GM21786 (cell line): ENCODE data around the gene RAD51B.

Source experiments
- ATAC-seq: cut with Tn5 transposase; IDR thresholded peaks from one replicate; pipeline ENCODE4 v1.9.1; 2021; ENCODE audit not compliant: unreplicated experiment

Gene RAD51B

GRCh38 chr14:68493152-68493911 lies 673.8 kb downstream of the RAD51B start:
- ATAC-seq, result no peak

- ATAC-seq, result peak; percentile 62
These were observed 675.8 kb downstream of the RAD51B start for GRCh38 chr14:68495101-68496039.

- ATAC-seq, result no peak
These were observed 677.4 kb downstream of the RAD51B start for GRCh38 chr14:68497011-68497410.

DNA sequence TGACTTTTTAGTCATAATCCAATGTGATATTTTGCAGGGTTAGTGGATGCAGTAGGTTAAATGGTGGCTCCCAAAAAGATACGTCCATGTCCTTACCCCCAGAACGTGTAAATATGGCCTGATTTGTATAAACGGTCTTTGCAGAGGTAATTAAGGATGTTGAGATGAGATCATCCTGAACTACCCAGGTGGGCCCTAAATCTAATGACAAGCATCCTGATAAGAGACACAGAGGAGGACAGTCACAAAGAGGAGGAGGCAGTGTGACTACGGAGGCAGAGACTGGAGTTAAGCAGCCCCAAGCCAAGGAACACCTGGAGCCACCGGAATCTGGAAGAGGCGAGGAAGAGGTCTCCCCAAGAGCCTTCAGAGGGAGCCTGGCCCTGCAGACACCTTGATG lies 679.9 kb downstream of the RAD51B start:
- no peak for ATAC-seq

DNA sequence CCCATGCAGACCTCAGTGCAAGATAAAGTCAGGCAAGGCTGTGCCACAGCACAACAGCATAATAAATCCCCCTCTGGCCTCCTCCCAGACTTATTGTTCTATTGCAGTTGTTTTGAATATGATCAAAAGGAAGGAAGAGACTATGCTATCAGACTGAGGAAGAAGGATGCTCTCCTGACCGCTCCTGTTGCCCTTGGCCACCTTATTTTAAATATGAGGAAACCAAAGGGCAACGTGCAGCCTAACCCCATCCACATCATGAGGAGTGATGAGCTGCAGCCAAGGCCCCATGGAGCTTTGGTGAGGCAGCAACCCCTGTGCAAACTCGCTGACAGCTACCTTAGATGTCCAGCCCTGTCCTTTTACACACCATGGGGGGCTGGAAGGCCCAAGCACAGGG lies 681.6 kb downstream of the RAD51B start:
- no peak for ATAC-seq

- ATAC-seq, result no peak
These were observed 682.1 kb downstream of the RAD51B start for GRCh38 chr14:68501614-68502052.

- no peak for ATAC-seq
These were observed 682.7 kb downstream of the RAD51B start for GRCh38 chr14:68502230-68502629.

DNA sequence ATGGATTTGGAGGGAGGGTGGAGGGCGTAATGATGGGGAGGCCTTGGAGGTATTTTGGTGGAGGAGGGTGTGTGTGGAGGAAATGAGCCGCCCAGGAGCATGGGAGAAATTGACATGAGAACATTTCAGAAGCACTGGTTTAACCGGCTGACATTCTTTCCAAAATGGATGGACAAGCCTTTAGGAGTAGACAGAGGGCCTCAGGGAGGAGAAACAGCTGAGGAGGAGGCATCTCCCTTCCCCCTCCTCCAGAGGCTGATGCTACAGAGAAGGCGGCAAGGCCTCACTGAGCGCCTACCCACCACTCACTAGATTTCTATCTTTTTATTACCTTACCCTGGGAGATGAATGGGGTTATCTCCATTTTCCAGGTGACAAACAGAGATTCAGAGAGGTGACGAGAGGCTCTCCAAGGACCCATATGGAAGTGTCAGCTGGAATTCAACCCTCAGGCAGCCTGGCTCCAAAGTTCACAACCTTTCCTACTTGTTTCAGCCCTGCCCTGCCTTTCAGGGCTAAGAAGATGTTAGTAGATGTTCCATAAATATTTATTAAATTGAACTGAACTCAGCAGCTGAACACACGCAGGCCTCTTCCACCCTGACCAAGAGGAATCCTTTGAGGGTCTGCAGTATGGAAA lies 683.7 kb downstream of the RAD51B start:
- no peak for ATAC-seq

GRCh38 chr14:68504861-68505260 lies 685.3 kb downstream of the RAD51B start:
- no peak for ATAC-seq

DNA sequence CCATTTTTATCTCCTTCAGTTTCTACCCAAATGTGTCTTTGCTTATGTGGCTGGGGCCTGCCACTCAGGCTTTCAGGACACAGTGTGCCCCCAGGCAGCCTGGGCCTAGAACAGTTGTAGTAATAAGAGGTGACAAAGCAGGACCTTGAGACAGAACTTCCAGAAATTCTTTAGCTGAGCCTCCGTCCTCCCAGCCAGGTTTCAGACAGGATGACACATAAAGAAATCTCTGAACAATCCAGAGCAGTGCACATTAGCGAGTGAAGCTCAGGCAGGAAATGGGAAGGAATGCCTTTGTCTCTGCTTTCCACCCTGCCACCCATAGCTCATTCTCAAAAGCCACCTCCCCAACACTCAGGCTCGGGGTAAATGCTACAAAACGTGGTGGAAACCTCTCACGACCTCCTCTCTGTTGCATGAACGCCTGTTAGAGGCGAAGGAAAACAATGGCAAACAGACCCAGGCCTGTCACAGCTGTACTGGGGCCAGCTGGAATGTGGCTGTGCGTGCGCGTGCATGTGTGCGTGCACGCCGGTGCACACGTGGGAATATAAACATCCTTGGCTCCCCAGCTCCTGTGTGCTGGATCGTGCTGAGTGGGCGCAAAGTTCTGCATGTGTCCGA lies 686.6 kb downstream of the RAD51B start:
- peak; percentile 2 for ATAC-seq

- peak; percentile 82 for ATAC-seq
These were observed 687.3 kb downstream of the RAD51B start for GRCh38 chr14:68506645-68507419.

DNA sequence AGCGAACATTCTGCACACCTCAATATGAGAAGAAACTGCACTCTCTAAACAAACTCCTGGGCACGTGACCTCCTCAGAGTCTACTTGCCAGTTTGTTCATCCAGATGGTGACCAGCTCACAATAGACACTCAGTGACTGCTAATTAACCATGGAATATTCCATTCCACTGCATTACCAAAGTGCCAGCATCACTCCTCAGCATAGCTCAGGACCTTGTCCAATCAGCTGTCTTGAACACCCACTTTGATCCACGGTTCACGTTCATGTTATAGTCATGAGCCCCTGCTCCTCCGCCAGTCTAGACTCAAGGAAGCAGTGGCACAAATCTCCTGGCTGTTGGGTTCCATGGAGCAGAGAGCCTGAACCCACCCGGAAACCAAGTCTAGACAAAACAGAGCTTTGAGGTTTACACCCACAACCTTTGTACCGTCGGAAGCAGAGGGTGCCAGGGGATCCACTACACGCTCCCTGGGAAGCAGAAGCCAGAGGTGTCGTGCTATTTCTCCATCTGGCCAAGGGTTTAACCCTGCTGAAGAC lies 688.0 kb downstream of the RAD51B start:
- ATAC-seq, result no peak

GRCh38 chr14:68508581-68508980 lies 689.0 kb downstream of the RAD51B start:
- no peak for ATAC-seq

DNA sequence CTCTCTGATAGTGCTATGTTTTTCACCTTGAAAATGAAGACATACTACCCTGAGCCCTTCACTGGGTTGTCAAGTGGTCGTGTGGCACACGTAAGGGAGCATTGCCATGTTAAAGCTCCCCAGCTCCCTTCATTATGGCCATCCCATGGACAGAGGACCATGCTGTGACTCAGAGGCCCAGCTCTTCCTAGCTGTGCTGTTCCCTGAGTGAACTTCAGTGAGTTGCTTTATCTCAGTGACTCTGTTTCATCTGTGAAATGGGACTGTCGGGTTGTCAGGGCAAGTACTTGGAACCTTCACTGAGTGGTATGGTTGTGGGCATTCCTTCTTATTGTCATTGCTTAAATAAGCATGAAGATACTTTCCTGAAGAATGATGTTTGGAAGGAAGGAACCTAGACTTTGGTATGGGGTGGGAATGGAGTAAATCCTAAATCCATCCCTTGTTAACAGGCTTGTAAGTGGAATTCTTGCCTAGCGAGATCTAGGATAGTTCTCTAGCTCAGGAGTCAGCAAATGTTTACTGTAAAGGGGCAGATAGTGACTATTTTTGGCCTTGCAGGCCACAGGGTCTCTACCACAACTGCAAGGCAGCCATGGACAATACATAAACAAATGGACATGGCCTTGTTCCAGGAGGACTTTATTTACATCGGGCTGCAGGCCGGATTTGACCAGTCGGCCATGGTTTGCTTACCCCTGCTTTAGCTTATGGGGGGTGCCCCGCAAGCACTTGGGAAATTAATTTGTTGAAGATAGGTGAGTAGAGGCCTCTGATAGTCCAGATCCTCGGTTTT lies 689.8 kb downstream of the RAD51B start:
- no peak for ATAC-seq

GRCh38 chr14:68510201-68511128 lies 690.9 kb downstream of the RAD51B start:
- no peak for ATAC-seq

DNA sequence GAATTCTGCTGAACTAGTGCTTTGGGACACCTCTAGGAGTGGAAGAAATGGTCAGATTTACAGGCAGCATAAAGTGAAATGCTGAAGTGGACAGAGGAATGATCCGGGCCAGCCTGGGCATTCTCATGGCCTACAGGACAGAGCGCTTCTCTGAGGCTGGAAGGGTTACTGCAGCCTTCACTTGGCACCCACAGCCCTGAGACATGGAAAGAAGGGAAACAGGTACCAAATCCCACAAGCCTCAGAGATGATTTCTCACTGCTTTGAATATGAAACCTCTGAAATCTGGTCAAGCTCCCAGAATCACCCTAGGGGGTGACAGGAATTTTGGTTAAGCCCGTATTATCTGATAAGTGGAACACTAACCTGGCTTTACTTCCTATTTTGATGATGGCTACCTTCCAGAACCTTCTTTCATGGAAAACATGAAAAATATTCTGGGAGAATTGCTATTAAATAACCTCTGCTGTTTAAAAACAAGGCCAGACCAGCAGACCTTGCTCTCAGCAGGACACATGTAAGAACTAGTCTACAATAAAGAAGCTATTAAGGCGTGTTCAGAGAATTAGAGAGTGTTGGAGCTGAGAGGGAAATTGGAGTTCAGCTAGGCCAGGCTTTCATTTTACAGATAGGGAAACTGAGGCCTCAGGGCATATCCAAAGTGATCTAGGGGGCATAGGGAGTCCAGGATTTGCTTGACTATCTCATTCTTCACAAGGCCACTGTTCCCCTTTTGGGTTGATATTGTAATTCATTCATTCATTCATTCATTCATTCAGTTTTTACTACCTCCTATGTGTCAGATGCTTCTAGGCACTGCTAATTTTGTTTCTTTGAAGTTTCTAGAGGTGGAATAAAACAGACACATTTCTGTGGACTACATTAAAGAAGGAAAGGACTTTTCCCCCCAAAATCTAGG lies 691.8 kb downstream of the RAD51B start:
- ATAC-seq, result no peak

DNA sequence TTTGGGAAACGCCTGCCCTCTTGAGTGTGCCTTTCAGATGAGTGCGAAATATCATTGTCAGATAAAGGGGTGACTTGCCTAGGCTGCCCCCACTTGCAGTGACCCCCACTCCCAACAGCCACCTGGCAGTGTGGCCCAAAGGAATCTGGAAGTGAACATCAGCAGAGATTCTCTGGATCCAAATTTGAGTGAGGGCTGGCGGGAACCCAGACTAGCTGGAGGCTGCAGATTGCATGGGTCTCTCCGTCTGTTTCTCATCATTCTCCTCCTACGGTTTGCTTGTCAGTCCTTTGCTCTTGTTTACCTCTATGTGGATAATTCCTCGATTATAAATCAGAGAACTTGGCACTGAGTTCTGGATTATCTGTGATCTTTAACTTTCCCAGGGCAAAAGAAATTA lies 692.5 kb downstream of the RAD51B start:
- ATAC-seq, result no peak
